K562 treated with DMSO at 1 percent for 12 hours (cell line): ENCODE results near the gene SPINT4. TPM values are rescaled to one million over a fixed set of nuclear protein-coding genes. Genes with fewer than 3 reads are reported as not detected.

Source experiments
- total RNA-seq: library from RNA; unstranded; fragments of 300-600 nt; gene quantifications from 2 replicates; pipeline ENCODE4 v1.2.3, GENCODE V29; 2022; ENCODE audit not compliant: insufficient read depth

The SPINT4 gene
- not detected in 2 replicates for total RNA-seq

DNA sequence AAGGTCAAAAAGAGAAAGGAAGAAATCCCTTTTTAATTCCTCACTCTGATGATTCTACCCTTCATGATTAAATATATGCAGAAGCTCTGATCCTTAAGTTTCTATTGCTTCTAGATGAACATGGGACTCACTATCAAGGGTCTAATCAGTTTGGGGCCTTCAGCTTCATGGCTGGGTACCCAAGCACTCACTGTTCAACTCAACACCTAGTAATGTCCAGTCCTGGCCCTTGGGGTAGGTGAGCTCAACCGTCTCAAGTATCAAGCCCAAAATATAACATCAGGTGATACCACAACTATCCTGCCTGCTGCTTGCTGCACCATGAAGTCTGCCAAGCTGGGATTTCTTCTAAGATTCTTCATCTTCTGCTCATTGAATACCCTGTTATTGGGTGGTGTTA, at the start of gene SPINT4:
Gene SPINT4 (plus strand): TSS at position 301 of the 400 bp plus-strand sequence. CDS start 21 bp downstream, at position 322.

DNA sequence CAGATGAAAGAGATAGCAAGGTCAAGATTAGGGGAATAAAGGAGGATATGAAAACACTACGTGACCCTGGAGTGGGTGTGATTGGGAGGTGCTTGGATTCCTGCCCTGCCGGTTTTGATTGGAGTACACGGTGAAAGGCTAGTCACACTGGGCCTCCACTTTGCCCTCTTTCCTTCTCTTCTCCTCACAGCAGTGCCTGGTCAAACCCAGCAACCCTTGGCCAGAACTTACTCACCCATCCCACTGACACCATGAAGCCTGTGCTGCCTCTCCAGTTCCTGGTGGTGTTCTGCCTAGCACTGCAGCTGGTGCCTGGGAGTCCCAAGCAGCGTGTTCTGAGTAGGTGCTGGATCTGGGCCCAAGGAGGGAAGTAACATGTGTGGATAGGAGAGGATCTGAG, 20.3 kb upstream of the SPINT4 start, which contains the start of gene WFDC13:
Gene WFDC13 (plus strand): TSS at position 166 of the 400 bp plus-strand sequence. CDS start 86 bp downstream, at position 252.

DNA sequence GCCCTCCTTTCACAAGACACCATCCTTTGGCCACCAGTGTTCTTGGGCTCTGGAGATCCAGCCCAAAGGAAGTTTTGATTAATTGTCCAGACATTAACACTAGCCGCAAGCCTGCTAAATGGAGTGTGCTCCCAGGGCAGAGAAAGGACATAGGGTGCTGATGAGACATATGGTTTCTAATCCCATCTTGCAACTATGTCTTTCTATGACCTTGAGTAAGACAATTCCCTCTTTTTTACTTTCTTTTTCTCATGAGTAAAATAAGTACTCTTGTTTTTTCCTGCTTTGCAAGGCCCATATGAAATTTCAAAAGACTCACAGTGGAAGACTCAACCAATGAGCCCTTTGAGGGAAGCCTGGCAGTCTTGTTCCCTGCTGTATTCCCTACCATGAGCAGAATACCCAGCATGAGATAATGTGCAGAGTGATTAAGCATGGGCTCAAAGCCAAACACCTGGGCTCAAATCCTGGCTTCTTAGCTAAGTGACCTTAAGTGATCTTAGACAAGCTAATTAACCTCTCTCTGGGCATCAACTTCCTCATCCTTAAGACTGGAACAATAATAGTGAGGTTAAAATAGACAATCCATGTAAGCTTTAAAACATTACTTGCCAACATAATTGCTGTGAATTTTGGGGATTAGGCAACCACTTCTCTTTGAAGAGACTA, 17.0 kb upstream of the SPINT4 start, which contains the start of gene WFDC10B:
Gene WFDC10B (minus strand): TSS at position 51 of the 669 bp plus-strand sequence. CDS start 19,027 bp downstream, outside the sequence.

Other genes with a start within 250 kb of the SPINT4 start
- gene SPINT3, start 206.7 kb upstream of the SPINT4 start, total RNA-seq = not detected in 2 replicates
- gene WFDC6, start 182.9 kb upstream of the SPINT4 start, total RNA-seq = not detected in 2 replicates
- gene EPPIN, start 174.9 kb upstream of the SPINT4 start, total RNA-seq = not detected in 2 replicates
- not detected in 2 replicates for gene WFDC8, start 143.1 kb upstream of the SPINT4 start, total RNA-seq
- gene WFDC10A, start 92.6 kb upstream of the SPINT4 start, total RNA-seq = not detected in 2 replicates
- gene WFDC9, start 91.1 kb upstream of the SPINT4 start, total RNA-seq = not detected in 2 replicates
- not detected in 2 replicates for gene WFDC11, start 52.1 kb upstream of the SPINT4 start, total RNA-seq
- not detected in 2 replicates for gene WFDC13, start 20.3 kb upstream of the SPINT4 start, total RNA-seq
- gene WFDC10B, start 17.3 kb upstream of the SPINT4 start, total RNA-seq = not detected in 2 replicates
- not detected in 2 replicates for gene WFDC3, start 69.5 kb downstream of the SPINT4 start, total RNA-seq
- gene DNTTIP1, start 69.6 kb downstream of the SPINT4 start, total RNA-seq = 40.3 and 42.3 TPM in 2 replicates
- gene UBE2C, start 90.3 kb downstream of the SPINT4 start, total RNA-seq = 1.5 TPM in 1 of 2 replicates, not detected in the other
- gene TNNC2, start 105.0 kb downstream of the SPINT4 start, total RNA-seq = not detected in 2 replicates
- 1.9 and 3.5 TPM in 2 replicates for gene SNX21, start 111.5 kb downstream of the SPINT4 start, total RNA-seq
- 68.3 and 90.4 TPM in 2 replicates for gene ACOT8, start 135.0 kb downstream of the SPINT4 start, total RNA-seq
- gene ZSWIM3, start 135.3 kb downstream of the SPINT4 start, total RNA-seq = 4.7 and 7.7 TPM in 2 replicates
- gene ZSWIM1, start 158.9 kb downstream of the SPINT4 start, total RNA-seq = 6.8 and 16.3 TPM in 2 replicates
- gene SPATA25, start 165.3 kb downstream of the SPINT4 start, total RNA-seq = 1.9 TPM in 1 of 2 replicates, not detected in the other
- 2.8 and 5.2 TPM in 2 replicates for gene NEURL2, start 168.9 kb downstream of the SPINT4 start, total RNA-seq
- 53.1 and 90.7 TPM in 2 replicates for gene CTSA, start 169.0 kb downstream of the SPINT4 start, total RNA-seq
- 24.2 and 27.2 TPM in 2 replicates for gene PLTP, start 189.8 kb downstream of the SPINT4 start, total RNA-seq
- 29.2 and 30.5 TPM in 2 replicates for gene PCIF1, start 212.3 kb downstream of the SPINT4 start, total RNA-seq
- gene ZNF335, start 249.9 kb downstream of the SPINT4 start, total RNA-seq = 4.5 and 15.5 TPM in 2 replicates